IMR-90 (cell line): ENCODE results near the gene CATSPERB. TPM values are rescaled to one million over a fixed set of nuclear protein-coding genes. Genes with fewer than 3 reads are reported as not detected.

Source experiments
- ATAC-seq: fragments of 200-7000 bp; cut with Tn5 transposase; 2 replicates; pipeline ENCODE4 v1.9.1; 2020; ENCODE audit warnings: low read depth, mild to moderate bottlenecking, moderate library complexity
- Bru-seq: library from RNA; stranded (reverse); fragments of 400-500 nt; gene quantifications from one replicate; lab custom pipeline; 2021; lab: Mats Ljungman, UMichigan
- BruChase-seq, 2 experiments: library from RNA; stranded (reverse); fragments of 400-500 nt; gene quantifications; one replicate each; lab custom pipeline; 2021; lab: Mats Ljungman, UMichigan
- BruUV-seq: library from RNA; stranded (reverse); fragments of 400-500 nt; replicated peaks from 2 replicates; lab custom pipeline; 2021; lab: Mats Ljungman, UMichigan
- CTCF ChIA-PET: fragments of 300-600 bp; formaldehyde crosslinking; extraction: SDS; loops from one replicate; lab custom pipeline; 2021; ENCODE audit warnings: antibody characterized with exemption; lab: Yijun Ruan, JAX
- POLR2A ChIA-PET: fragments of 300-600 bp; sonication (Branson Sonifier 250); formaldehyde crosslinking; loops from one replicate; lab custom pipeline; 2022; ENCODE audit warnings: antibody characterized with exemption; ENCODE audit not compliant: unreplicated experiment; lab: Charles Lee
- DNase-seq: peaks from one replicate; pipeline ENCODE4 v3.0.0; 2013
- H2AFZ ChIP-seq: replicated peaks from 2 replicates; pipeline ENCODE3; 2013; ENCODE audit warnings: low read length, mild to moderate bottlenecking; ENCODE audit not compliant: poor library complexity
- H2AK5ac ChIP-seq: 2 replicates; pipeline ENCODE4 v1.6.1; 2013; ENCODE audit warnings: low read depth, low read length, inconsistent platforms
- H2AK9ac ChIP-seq: replicated peaks from 2 replicates; pipeline ENCODE3; 2013; ENCODE audit warnings: mild to moderate bottlenecking, low read depth, low read length, moderate library complexity; ENCODE audit not compliant: poor library complexity
- H2BK120ac ChIP-seq: 2 replicates; pipeline ENCODE4 v1.6.1; 2013; ENCODE audit warnings: low read depth, low read length, inconsistent platforms
- H2BK15ac ChIP-seq: 3 replicates; pipeline ENCODE4 v1.6.1; 2013; ENCODE audit warnings: low read depth, low read length, inconsistent platforms
- H2BK20ac ChIP-seq: 2 replicates; pipeline ENCODE4 v1.6.1; 2013; ENCODE audit warnings: low read depth, mild to moderate bottlenecking, inconsistent platforms, low read length, moderate library complexity
- H2BK5ac ChIP-seq: 2 replicates; pipeline ENCODE4 v1.6.1; 2013; ENCODE audit warnings: mild to moderate bottlenecking, low read depth, low read length, inconsistent platforms; ENCODE audit not compliant: poor library complexity, severe bottlenecking
- H3K14ac ChIP-seq: replicated peaks from 2 replicates; pipeline ENCODE4 v1.6.1; 2013; ENCODE audit warnings: low read depth, low read length, inconsistent platforms
- H3K18ac ChIP-seq: 2 replicates; pipeline ENCODE4 v1.6.1; 2013; ENCODE audit warnings: low read depth, low read length, control low read depth
- H3K23ac ChIP-seq: 2 replicates; pipeline ENCODE4 v1.6.1; 2013; ENCODE audit warnings: low read depth, low read length, inconsistent platforms
- H3K27ac ChIP-seq: 2 replicates; pipeline ENCODE4 v1.5.1; 2013; ENCODE audit warnings: mild to moderate bottlenecking, control low read depth, low read length; ENCODE audit not compliant: insufficient read depth
- H3K27me3 ChIP-seq: 2 replicates; pipeline ENCODE4 v1.6.1; 2013; ENCODE audit warnings: low read length; ENCODE audit not compliant: control insufficient read depth, insufficient read depth
- H3K36me3 ChIP-seq: 2 replicates; pipeline ENCODE4 v1.6.1; 2013; ENCODE audit warnings: low read length, mixed read lengths; ENCODE audit not compliant: control insufficient read depth, insufficient read depth
- H3K4ac ChIP-seq: 2 replicates; pipeline ENCODE4 v1.6.1; 2013; ENCODE audit warnings: low read depth, low read length, inconsistent platforms
- H3K4me1 ChIP-seq: 2 replicates; pipeline ENCODE4 v1.6.1; 2013; ENCODE audit warnings: low read length, mixed read lengths; ENCODE audit not compliant: control insufficient read depth, insufficient read depth
- H3K4me2 ChIP-seq: 2 replicates; pipeline ENCODE4 v1.6.1; 2013; ENCODE audit warnings: low read depth, mild to moderate bottlenecking, control low read depth, low read length, moderate library complexity
- H3K4me3 ChIP-seq: 2 replicates; pipeline ENCODE4 v1.5.1; 2013; ENCODE audit warnings: low read depth, mild to moderate bottlenecking, control low read depth, low read length, moderate library complexity; ENCODE audit not compliant: insufficient read depth
- H3K56ac ChIP-seq: 2 replicates; pipeline ENCODE4 v1.6.1; 2013; ENCODE audit warnings: low read length, inconsistent platforms; ENCODE audit not compliant: insufficient read depth; ENCODE audit errors: extremely low read depth
- H3K79me1 ChIP-seq, 2 experiments: 2 replicates each; pipeline ENCODE4 v1.6.1; 2013; ENCODE audit warnings: low read length in 2 of 2, inconsistent platforms in 1 of 2, low read depth in 1 of 2
- H3K9ac ChIP-seq: 2 replicates; pipeline ENCODE4 v1.6.1; 2013; ENCODE audit warnings: low read depth, low read length, control low read depth
- H3K9me1 ChIP-seq: 2 replicates; pipeline ENCODE4 v1.6.1; 2013; ENCODE audit warnings: low read length, inconsistent platforms; ENCODE audit not compliant: insufficient read depth
- H3K9me3 ChIP-seq: 2 replicates; pipeline ENCODE4 v1.6.1; 2013; ENCODE audit warnings: low read length; ENCODE audit not compliant: control insufficient read depth, insufficient read depth
- H4K20me1 ChIP-seq: 2 replicates; pipeline ENCODE4 v1.6.1; 2013; ENCODE audit warnings: low read length, inconsistent platforms; ENCODE audit not compliant: insufficient read depth
- H4K5ac ChIP-seq: 2 replicates; pipeline ENCODE4 v1.6.1; 2013; ENCODE audit warnings: mild to moderate bottlenecking, low read depth, low read length, control low read depth
- H4K8ac ChIP-seq, 2 experiments: 2 replicates each; pipeline ENCODE4 v1.6.1; 2013; ENCODE audit warnings: low read depth in 2 of 2, low read length in 2 of 2, control low read depth in 1 of 2, inconsistent platforms in 1 of 2
- H4K91ac ChIP-seq: 2 replicates; pipeline ENCODE4 v1.6.1; 2013; ENCODE audit warnings: low read depth, low read length, inconsistent platforms; ENCODE audit not compliant: insufficient read depth
- BHLHE40 ChIP-seq: fragments of 150-350 bp; IDR thresholded peaks from 2 replicates; pipeline ENCODE4 v1.6.1; 2016; ENCODE audit warnings: mild to moderate bottlenecking, low read depth, low read length
- CEBPB ChIP-seq: IDR thresholded peaks from 2 replicates; pipeline ENCODE4 v1.6.1; 2012; ENCODE audit warnings: low read depth, low read length, improper control_type of control experiment
- CHD1 ChIP-seq: IDR thresholded peaks from 2 replicates; pipeline ENCODE4 v1.6.1; 2012; ENCODE audit warnings: low read depth, low read length, improper control_type of control experiment
- CTCF ChIP-seq: conservative IDR thresholded peaks from 2 replicates; pipeline ENCODE4 v1.5.1; 2012; ENCODE audit warnings: mild to moderate bottlenecking, low read depth, low read length, improper control_type of control experiment
- ELK1 ChIP-seq: fragments of 150-350 bp; IDR thresholded peaks from 2 replicates; pipeline ENCODE4 v1.6.1; 2016; ENCODE audit warnings: low read depth, mild to moderate bottlenecking, low read length, moderate library complexity, borderline replicate concordance
- FOS ChIP-seq: fragments of 150-350 bp; IDR thresholded peaks from 2 replicates; pipeline ENCODE4 v1.6.1; 2016; ENCODE audit warnings: low read depth, low read length
- MAFK ChIP-seq: IDR thresholded peaks from 2 replicates; pipeline ENCODE4 v1.6.1; 2012; ENCODE audit warnings: low read depth, low read length, improper control_type of control experiment
- MAZ ChIP-seq: IDR thresholded peaks from 2 replicates; pipeline ENCODE4 v1.6.1; 2012; ENCODE audit warnings: low read depth, mild to moderate bottlenecking, low read length, improper control_type of control experiment, moderate library complexity, borderline replicate concordance
- MXI1 ChIP-seq: IDR thresholded peaks from 2 replicates; pipeline ENCODE4 v1.6.1; 2012; ENCODE audit warnings: low read depth, mild to moderate bottlenecking, low read length, moderate library complexity, borderline replicate concordance
- NFE2L2 ChIP-seq: fragments of 150-350 bp; IDR thresholded peaks from 2 replicates; pipeline ENCODE4 v1.6.1; 2016; ENCODE audit warnings: low read depth, mild to moderate bottlenecking, low read length
- POLR2A ChIP-seq: IDR thresholded peaks from 2 replicates; pipeline ENCODE4 v1.6.1; 2012; ENCODE audit warnings: mild to moderate bottlenecking, low read depth, low read length
- RAD21 ChIP-seq: IDR thresholded peaks from 2 replicates; pipeline ENCODE4 v1.6.1; 2012; ENCODE audit warnings: low read length, improper control_type of control experiment
- RCOR1 ChIP-seq: IDR thresholded peaks from 2 replicates; pipeline ENCODE4 v1.6.1; 2012; ENCODE audit warnings: mild to moderate bottlenecking, low read length, improper control_type of control experiment; ENCODE audit not compliant: insufficient replicate concordance
- RFX5 ChIP-seq: IDR thresholded peaks from 2 replicates; pipeline ENCODE4 v1.8.0; 2012; ENCODE audit warnings: low read depth, mild to moderate bottlenecking, low read length, moderate library complexity
- SMC3 ChIP-seq: fragments of 150-350 bp; IDR thresholded peaks from 2 replicates; pipeline ENCODE4 v1.6.1; 2016; ENCODE audit warnings: low read depth, mild to moderate bottlenecking, antibody characterized with exemption, low read length, moderate library complexity
- USF2 ChIP-seq: fragments of 150-350 bp; IDR thresholded peaks from 2 replicates; pipeline ENCODE4 v1.6.1; 2017; ENCODE audit warnings: mild to moderate bottlenecking, antibody characterized with exemption, low read length, low read depth
- WGBS, 2 experiments: methylation state at CpG; one replicate each; pipeline versions ENCODE4 v1.1.5 to v1.1.7; 2013; ENCODE audit warnings: missing lambda C conversion rate in 2 of 2; ENCODE audit not compliant: insufficient read length in 1 of 2; ENCODE audit errors: extremely low coverage in 2 of 2; 5-methylcytosine and 5-hydroxymethylcytosine counted together
- dilution Hi-C: fragments of 300-500 bp; cut with HindIII; formaldehyde crosslinking; loops from one replicate; pipeline ENCODE4 v1.14.3; 2018; ENCODE audit warnings: low sequenced_read_pairs; ENCODE audit not compliant: unreplicated experiment
- in situ Hi-C: fragments of 300-500 bp; cut with MboI; formaldehyde crosslinking; loops from 3 replicates; pipeline ENCODE4 v1.14.3; 2019; ENCODE audit warnings: low sequenced_read_pairs, inconsistent platforms, mixed read lengths
- intact Hi-C: fragments of 100-400 bp; cut with micrococcal nuclease; formaldehyde crosslinking; loops from 2 replicates; pipeline ENCODE4 v1.10.0; 2022
- long read RNA-seq: library from polyadenylated mRNA; unstranded; transcript quantifications from one replicate; pipeline ENCODE4 v2.0.0, GENCODE V29; 2021; ENCODE audit not compliant: unreplicated experiment
- polyA plus RNA-seq, 3 experiments: library from polyadenylated mRNA; depleted of rRNA; stranded (reverse); fragments of >200 nt; gene quantifications; 2 replicates each; pipeline ENCODE4 v1.2.3, GENCODE V29; 2012; ENCODE audit warnings: low replicate concordance in 1 of 3
- total RNA-seq: library from RNA; depleted of rRNA; stranded (reverse); fragments of >200 nt; gene quantifications from 2 replicates; pipeline ENCODE4 v1.2.3, GENCODE V29; 2012; rRNA removed

The CATSPERB gene
- total RNA-seq (not detected in 2 replicates), polyA plus RNA-seq (2012; rRNA removed) (not detected in 2 replicates), Bru-seq, nascent RNA (percentile 4 among the genes with signal in this experiment), BruChase-seq, experiment 1, labeled RNA remaining after a 6-hour chase (percentile 7 among the genes with signal in this experiment), BruChase-seq, experiment 2, labeled RNA remaining after a 2-hour chase (percentile 9 among the genes with signal in this experiment)
- not detected in 2 replicates for polyA plus RNA-seq (2012; cell fraction: cytosol; rRNA removed)
- not detected in 2 replicates for polyA plus RNA-seq (2012; cell fraction: nucleus; rRNA removed; ENCODE audit: low replicate concordance)
- long read RNA-seq, result 0 reads

GRCh38 chr14:91731986-91732385 lies at the start of gene CATSPERB:
Gene CATSPERB (minus strand): TSS chr14:91732086. CDS start chr14:91729479, 2,607 bp downstream.
- H3K23ac ChIP-seq, result no peak within 1 kb of the TSS
- H2BK15ac ChIP-seq, result no peak within 1 kb of the TSS
- no peak within 1 kb of the TSS for H4K8ac ChIP-seq
- no peak within 1 kb of the TSS for H3K4ac ChIP-seq
- no peaks in the 10 kb centered on the region for H3K36me3 ChIP-seq
- H3K9ac ChIP-seq, result no peak within 1 kb of the TSS
- no peak within 1 kb of the TSS for H3K27ac ChIP-seq
- no peak within 1 kb of the TSS for H2AK5ac ChIP-seq
- H3K9me3 ChIP-seq, result no peaks in the 10 kb centered on the region
- no peak for TF ChIP-seq RAD21
- TF ChIP-seq POLR2A, result no peak
- no peak for TF ChIP-seq CTCF
- no peak for TF ChIP-seq USF2
- TF ChIP-seq CHD1, result no peak
- TF ChIP-seq MXI1, result no peak
- no peak for TF ChIP-seq SMC3
- TF ChIP-seq FOS, result no peak
- no peak for TF ChIP-seq RFX5
- TF ChIP-seq MAFK, result no peak
- TF ChIP-seq MAZ, result no peak
- TF ChIP-seq RCOR1, result no peak
- TF ChIP-seq ELK1, result no peak
- TF ChIP-seq CEBPB, result no peak
- no peak for TF ChIP-seq BHLHE40
- no peak for TF ChIP-seq NFE2L2
- H2BK5ac ChIP-seq, result no peak within 1 kb of the TSS
- H3K4me2 ChIP-seq, result no peak within 1 kb of the TSS
- POLR2A ChIA-PET, result no interaction called here
- H3K56ac ChIP-seq, result no peak within 1 kb of the TSS
- dilution Hi-C loops (no loop called here), in situ Hi-C loops (no loop called here), intact Hi-C loops (no loop called here)
- WGBS, 2 experiments, result no CpG with 5 or more reads among the region's 2 CpGs
- no peaks in the 10 kb centered on the region for H3K4me1 ChIP-seq
- H4K20me1 ChIP-seq, result no peaks in the 10 kb centered on the region
- H2BK20ac ChIP-seq, result no peak within 1 kb of the TSS
- no peaks in the 10 kb centered on the region for H3K79me1 ChIP-seq
- H3K18ac ChIP-seq, result no peak within 1 kb of the TSS
- ATAC-seq (no peak), DNase-seq (no peak)
- H4K5ac ChIP-seq, result no peak within 1 kb of the TSS
- no peak within 1 kb of the TSS for H3K4me3 ChIP-seq
- H2AK9ac ChIP-seq, result no peak within 1 kb of the TSS
- H3K27me3 ChIP-seq, result no peaks in the 10 kb centered on the region
- CTCF ChIA-PET, result interaction anchor here (1.1 kb wide), 1 partner anchor 10 kb away, joined by 3 read pairs; no protein-coding TSS in a partner anchor
- H2BK120ac ChIP-seq, result no peak within 1 kb of the TSS
- H2AFZ ChIP-seq, result no peak within 1 kb of the TSS
- BruUV-seq, result no TSS peak
- H3K14ac ChIP-seq, result no peak within 1 kb of the TSS
- no peaks in the 10 kb centered on the region for H3K9me1 ChIP-seq
- no peak within 1 kb of the TSS for H4K91ac ChIP-seq
